Spleen (tissue), 11 donors: ENCODE data around the gene DCD. TPM values are rescaled to one million over a fixed set of nuclear protein-coding genes. Genes with fewer than 3 reads are reported as not detected.

Experiments
- DNase-seq: peaks from one replicate; pipeline ENCODE4 v3.0.0-alpha.2; 2020
- H3K27ac ChIP-seq, 8 donors: fragments of 200-600 bp; sonication (generic) in 7 of 8; 1 replicate in 4 of 8; 2 replicates in 4 of 8; pipeline versions ENCODE4 v1.5.0 to v1.8.0; 2016 to 2021; ENCODE audit warnings: inconsistent platforms in 4 of 8, mild to moderate bottlenecking in 4 of 8, moderate library complexity in 1 of 8
- H3K27me3 ChIP-seq, 7 donors: fragments of 200-600 bp; sonication (generic) in 6 of 7; replicated peaks in 1 of 7; 1 replicate in 4 of 7; 2 replicates in 3 of 7; pipeline versions ENCODE4 v1.5.0 to v1.8.0; 2016 to 2021; ENCODE audit warnings: inconsistent platforms in 3 of 7, mild to moderate bottlenecking in 1 of 7
- H3K36me3 ChIP-seq, 6 donors: fragments of 200-600 bp; sonication (generic) in 5 of 6; 1 replicate in 4 of 6; 2 replicates in 2 of 6; pipeline versions ENCODE4 v1.5.0 to v1.8.0; 2016 to 2021; ENCODE audit warnings: inconsistent platforms in 2 of 6
- H3K4me1 ChIP-seq, 6 donors: fragments of 200-600 bp; sonication (generic) in 5 of 6; 1 replicate in 3 of 6; 2 replicates in 3 of 6; pipeline versions ENCODE4 v1.5.0 to v1.8.0; 2016 to 2021; ENCODE audit warnings: inconsistent platforms in 3 of 6
- H3K4me3 ChIP-seq, 8 donors: fragments of 200-600 bp; sonication (generic) in 7 of 8; 1 replicate in 4 of 8; 2 replicates in 4 of 8; pipeline versions ENCODE4 v1.5.0 to v1.8.0; 2016 to 2021; ENCODE audit warnings: inconsistent platforms in 4 of 8, mild to moderate bottlenecking in 4 of 8, moderate library complexity in 2 of 8
- H3K9me3 ChIP-seq, 8 donors: fragments of 200-600 bp; sonication (generic) in 7 of 8; 1 replicate in 4 of 8; 2 replicates in 4 of 8; pipeline versions ENCODE4 v1.5.0 to v1.8.0; 2016 to 2021; ENCODE audit warnings: inconsistent platforms in 4 of 8
- POLR2A ChIP-seq, 3 donors: fragments of 450-650 bp; IDR thresholded peaks; one replicate each; pipeline ENCODE4 v1.5.1; 2017; ENCODE audit warnings: antibody characterized with exemption in 3 of 3, mild to moderate bottlenecking in 1 of 3
- POLR2AphosphoS5 ChIP-seq, 3 donors: sonication (generic); formaldehyde crosslinking; IDR thresholded peaks; one replicate each; pipeline ENCODE4 v1.5.1; 2017; ENCODE audit warnings: antibody characterized with exemption in 3 of 3
- WGBS, 5 donors: extraction: QIAGEN DNeasy Blood & Tissue Kit in 3 of 5; methylation state at CpG; one replicate each; pipeline versions ENCODE4 v1.1.5 to v1.1.7; 2013 to 2018; 5-methylcytosine and 5-hydroxymethylcytosine counted together
- intact Hi-C: fragments of 100-400 bp; cut with DNase I; formaldehyde crosslinking; loops from one replicate; pipeline ENCODE4 v1.15.0; 2023; ENCODE audit warnings: low total_unique reads
- polyA plus RNA-seq, 3 donors: library from polyadenylated mRNA; stranded (reverse); fragments of 200-250 nt; gene quantifications; one replicate each; pipeline ENCODE4 v1.2.1, GENCODE V29; 2013
- total RNA-seq, 7 donors: library from RNA; depleted of rRNA in 3 of 7; stranded (reverse); fragments of >200 nt in 3 of 7; fragmentation: NEBNext Ultra II Directional in 4 of 7; extraction: Animal tissue kit (Norgen Biotek cat#: 25700) in 4 of 7; gene quantifications; one replicate each; pipeline versions ENCODE4 v1.1.0 to v1.2.1, GENCODE V29; 2016 to 2021
- TF ChIP-seq, protein P1 (sequence below), 11 experiments: fragments of 200-600 bp in 7 of 11; fragments of 450-650 bp in 4 of 11; sonication (generic) in 4 of 11; IDR thresholded peaks in 8 of 11; conservative IDR thresholded peaks in 3 of 11; 1 replicate in 7 of 11; 2 replicates in 4 of 11; pipeline versions ENCODE4 v1.4.0 to v1.8.0; 2016 to 2021; ENCODE audit warnings: antibody characterized with exemption in 11 of 11, inconsistent platforms in 4 of 11, mild to moderate bottlenecking in 1 of 11
- donor health status: healthy with polysubstance abuse.
- donor health status: DM: no; HTN: no; CAD: no; lungs with moderate emphysema.
- donor health status: DM: no; HTN: no; CAD: no.
- donor health status: Bipolar disorder and iron deficiency.
- donor health status: healthy.
- donor health status: DM: no; HTN: no; CAD: no.
- donor health status: DM: yes; HTN: yes; CAD: no.

The DCD gene
- total and polyA plus RNA-seq, 10 donors = not detected

GRCh38 chr12:54631988-54632728 lies 16.0 kb downstream of the DCD start:
- no peak overlapping the region for H3K4me3 ChIP-seq
- H3K36me3 ChIP-seq = no peaks in the 10 kb centered on the region
- intact Hi-C loops = no loop called here
- no peaks in the 10 kb centered on the region for H3K4me1 ChIP-seq
- H3K27ac ChIP-seq = no peak overlapping the region
- TF ChIP-seq POLR2A (IDR thresholded peaks at IDR 0.05) = no peak
- no peak for TF ChIP-seq POLR2AphosphoS5 (IDR thresholded peaks at IDR 0.05)
- TF ChIP-seq, protein P1, sequence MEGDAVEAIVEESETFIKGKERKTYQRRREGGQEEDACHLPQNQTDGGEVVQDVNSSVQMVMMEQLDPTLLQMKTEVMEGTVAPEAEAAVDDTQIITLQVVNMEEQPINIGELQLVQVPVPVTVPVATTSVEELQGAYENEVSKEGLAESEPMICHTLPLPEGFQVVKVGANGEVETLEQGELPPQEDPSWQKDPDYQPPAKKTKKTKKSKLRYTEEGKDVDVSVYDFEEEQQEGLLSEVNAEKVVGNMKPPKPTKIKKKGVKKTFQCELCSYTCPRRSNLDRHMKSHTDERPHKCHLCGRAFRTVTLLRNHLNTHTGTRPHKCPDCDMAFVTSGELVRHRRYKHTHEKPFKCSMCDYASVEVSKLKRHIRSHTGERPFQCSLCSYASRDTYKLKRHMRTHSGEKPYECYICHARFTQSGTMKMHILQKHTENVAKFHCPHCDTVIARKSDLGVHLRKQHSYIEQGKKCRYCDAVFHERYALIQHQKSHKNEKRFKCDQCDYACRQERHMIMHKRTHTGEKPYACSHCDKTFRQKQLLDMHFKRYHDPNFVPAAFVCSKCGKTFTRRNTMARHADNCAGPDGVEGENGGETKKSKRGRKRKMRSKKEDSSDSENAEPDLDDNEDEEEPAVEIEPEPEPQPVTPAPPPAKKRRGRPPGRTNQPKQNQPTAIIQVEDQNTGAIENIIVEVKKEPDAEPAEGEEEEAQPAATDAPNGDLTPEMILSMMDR (IDR thresholded peaks at IDR 0.05 in 8 of 11, conservative IDR thresholded peaks at IDR 0.05 in 3 of 11) = no peak
- DNase-seq = no peak
- H3K9me3 ChIP-seq = peaks cover 0 to 16% (median 9%) of the 10 kb centered on the region in 8 donors
- H3K27me3 ChIP-seq = peaks cover 0 to 23% (median 0%) of the 10 kb centered on the region in 7 donors
- WGBS, 5 donors = 62 to 72% (median 65%) methylated on average over 7 to 8 of the region's 8 CpGs

DNA sequence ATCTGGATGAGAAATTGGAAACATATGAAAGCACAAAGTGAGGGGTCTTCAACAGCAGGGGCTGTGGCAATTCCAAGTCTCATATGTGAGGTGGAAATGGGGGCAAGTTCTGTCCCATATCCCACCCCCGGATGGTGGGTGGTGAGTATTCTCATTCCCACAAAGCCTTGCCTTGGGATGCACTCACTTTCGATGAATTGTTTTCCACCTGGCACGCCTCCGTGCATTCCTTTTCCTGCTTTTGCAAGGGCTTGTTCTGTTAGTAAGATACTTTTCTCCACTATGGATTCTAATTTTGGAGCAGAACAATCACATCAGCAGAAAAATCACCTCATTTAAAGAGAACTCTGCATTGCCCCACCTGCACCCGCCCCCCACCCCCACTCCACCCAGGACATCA lies 16.6 kb downstream of the DCD start:
- 78 to 88% (median 80%) methylated on average over 5 of the region's 5 CpGs for WGBS, 5 donors
- no peaks in the 10 kb centered on the region for H3K36me3 ChIP-seq
- H3K27ac ChIP-seq = no peak overlapping the region
- TF ChIP-seq POLR2AphosphoS5 (IDR thresholded peaks at IDR 0.05) (no peak), POLR2A (IDR thresholded peaks at IDR 0.05) (no peak)
- TF ChIP-seq, protein P1 (IDR thresholded peaks at IDR 0.05 in 8 of 11, conservative IDR thresholded peaks at IDR 0.05 in 3 of 11) = no peak
- H3K4me1 ChIP-seq = no peaks in the 10 kb centered on the region
- peaks cover 0 to 23% (median 0%) of the 10 kb centered on the region in 7 donors for H3K27me3 ChIP-seq
- DNase-seq = no peak
- peaks cover 0 to 21% (median 12%) of the 10 kb centered on the region in 8 donors for H3K9me3 ChIP-seq
- H3K4me3 ChIP-seq = no peak overlapping the region
- intact Hi-C loops = no loop called here

DNA sequence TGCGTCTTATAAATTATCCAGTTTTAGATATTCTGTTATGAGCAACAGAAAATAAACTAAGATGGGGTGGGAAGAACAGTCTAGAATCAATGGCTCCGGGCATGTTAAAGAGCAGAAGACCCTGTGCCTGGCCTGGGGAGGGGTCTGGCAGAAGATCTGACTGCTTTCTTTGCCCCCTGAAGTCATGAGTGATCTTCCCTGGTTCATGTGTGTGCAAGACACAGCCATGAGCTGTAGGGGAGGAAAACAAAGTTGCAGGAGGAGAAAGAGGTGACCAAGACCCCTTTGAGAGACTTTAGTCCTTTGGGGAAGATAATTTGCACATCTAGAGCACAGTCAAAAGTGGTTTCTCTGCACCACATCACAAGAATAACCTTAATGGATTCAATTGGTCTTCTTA lies 18.2 kb downstream of the DCD start:
- intact Hi-C loops = no loop called here
- TF ChIP-seq POLR2A (IDR thresholded peaks at IDR 0.05) (no peak), POLR2AphosphoS5 (IDR thresholded peaks at IDR 0.05) (no peak)
- TF ChIP-seq, protein P1 (IDR thresholded peaks at IDR 0.05 in 8 of 11, conservative IDR thresholded peaks at IDR 0.05 in 3 of 11) = no peak
- H3K4me3 ChIP-seq = no peak overlapping the region
- H3K9me3 ChIP-seq = peaks cover 0 to 22% (median 12%) of the 10 kb centered on the region in 8 donors
- H3K27me3 ChIP-seq = peaks cover 0 to 38% (median 0%) of the 10 kb centered on the region in 7 donors
- no peaks in the 10 kb centered on the region for H3K4me1 ChIP-seq
- no peak for DNase-seq
- no peaks in the 10 kb centered on the region for H3K36me3 ChIP-seq
- H3K27ac ChIP-seq = no peak overlapping the region
- WGBS, 5 donors = 77 to 90% (median 87%) methylated on average over 2 of the region's 2 CpGs

DNA sequence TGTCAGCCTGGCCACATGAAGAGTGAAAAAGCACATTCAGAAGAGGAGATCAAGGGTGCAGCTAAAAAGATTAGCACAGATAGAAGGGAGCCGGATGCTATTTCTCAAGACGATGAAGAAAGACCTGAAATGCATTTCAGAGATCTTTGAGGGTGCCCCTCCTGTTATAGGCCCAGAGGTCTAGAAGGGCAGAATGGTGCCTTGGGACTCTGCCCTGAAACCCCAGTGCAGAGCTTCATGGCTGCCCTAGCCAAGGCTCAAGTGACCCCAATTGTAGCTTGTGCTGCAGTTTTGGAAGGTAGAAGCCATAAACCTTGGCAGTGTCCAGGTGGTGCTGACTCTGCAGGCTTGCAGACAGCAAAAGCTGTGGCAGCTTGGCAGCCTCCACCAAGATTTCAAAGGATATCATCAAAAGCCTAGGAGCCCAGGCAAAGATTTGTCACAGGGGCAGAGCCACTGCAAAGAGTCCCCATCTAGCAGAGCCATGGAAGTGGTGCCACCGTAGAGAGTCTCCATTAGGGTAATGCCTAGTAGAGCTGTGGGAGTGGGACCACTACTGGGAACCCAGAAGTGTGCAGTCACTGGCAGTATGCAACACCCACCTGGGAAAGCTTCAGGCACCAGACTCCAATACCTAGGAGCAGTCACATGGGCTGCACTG lies 19.8 kb downstream of the DCD start:
- Histone ChIP-seq H3K4me1 (no peaks in the 10 kb centered on the region), H3K36me3 (no peaks in the 10 kb centered on the region), H3K27me3 (peaks cover 0 to 43% (median 0%) of the 10 kb centered on the region in 7 donors), H3K4me3 (no peak overlapping the region), H3K27ac (no peak overlapping the region), H3K9me3 (peaks cover 0 to 22% (median 12%) of the 10 kb centered on the region in 8 donors)
- DNase-seq = no peak
- 83 to 97% (median 96%) methylated on average over 3 of the region's 3 CpGs for WGBS, 5 donors
- TF ChIP-seq POLR2AphosphoS5 (IDR thresholded peaks at IDR 0.05) = no peak
- TF ChIP-seq POLR2A (IDR thresholded peaks at IDR 0.05) = no peak
- TF ChIP-seq, protein P1 (IDR thresholded peaks at IDR 0.05 in 8 of 11, conservative IDR thresholded peaks at IDR 0.05 in 3 of 11) = no peak
- intact Hi-C loops = no loop called here
